Skeletal muscle satellite cell (primary cell): ENCODE measurements around the gene GRK7.

Source experiments
- H3K27me3 ChIP-seq: 2 replicates; pipeline ENCODE4 v1.7.0; 2013; ENCODE audit warnings: low read length; ENCODE audit not compliant: control insufficient read depth, insufficient read depth
- H3K36me3 ChIP-seq: 2 replicates; pipeline ENCODE4 v1.7.0; 2013; ENCODE audit warnings: mild to moderate bottlenecking, control low read depth, low read length; ENCODE audit not compliant: insufficient read depth
- H3K4me1 ChIP-seq: 2 replicates; pipeline ENCODE4 v1.7.0; 2013; ENCODE audit warnings: low read length; ENCODE audit not compliant: control insufficient read depth, insufficient read depth
- H3K4me2 ChIP-seq: 2 replicates; pipeline ENCODE4 v1.7.0; 2013; ENCODE audit warnings: mild to moderate bottlenecking, low read length
- H3K4me3 ChIP-seq: 2 replicates; pipeline ENCODE4 v1.7.0; 2013; ENCODE audit warnings: low read length
- H3K9ac ChIP-seq: 2 replicates; pipeline ENCODE4 v1.7.0; 2013; ENCODE audit warnings: mild to moderate bottlenecking, low read depth, low read length, moderate library complexity
- H3K9me3 ChIP-seq: replicated peaks from 2 replicates; pipeline ENCODE4 v1.7.0; 2013; ENCODE audit warnings: mild to moderate bottlenecking, control low read depth, low read length

The GRK7 gene

DNA sequence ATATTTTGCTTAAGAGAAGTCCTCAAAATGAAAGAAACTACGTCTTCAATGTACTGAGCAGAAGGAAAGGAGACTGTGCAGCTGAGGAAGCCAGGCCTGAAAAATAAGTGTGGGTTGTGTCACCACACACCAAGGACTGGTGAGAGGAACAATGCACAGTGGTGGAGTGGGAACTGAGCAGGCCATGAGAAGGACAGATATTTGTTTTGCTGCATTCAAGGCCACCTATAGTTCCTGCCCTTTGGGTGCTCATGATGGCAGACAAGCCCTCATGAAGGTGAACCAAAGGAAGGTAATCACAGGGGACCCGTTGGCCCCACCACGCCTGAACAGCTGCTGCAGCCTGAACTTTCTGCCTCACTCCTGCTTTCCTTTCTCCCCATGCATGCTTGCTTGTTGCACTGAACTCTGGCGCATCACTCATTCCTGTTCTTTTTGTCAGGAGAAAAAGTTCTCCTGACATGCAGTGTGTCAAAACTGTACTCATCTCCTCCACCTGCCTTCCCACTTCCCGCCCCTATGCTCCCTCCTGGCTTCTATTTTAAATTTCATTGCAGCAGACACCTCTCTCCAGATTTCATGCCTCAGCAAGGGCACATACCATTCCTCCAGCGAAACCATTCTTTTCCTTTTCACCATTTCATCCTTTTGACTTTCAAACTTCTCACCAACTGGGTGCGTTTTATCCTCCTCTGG is 27.3 kb upstream of the GRK7 start:
- H3K36me3 ChIP-seq: peaks cover 5% of the 10 kb centered on the region
- H3K4me1 ChIP-seq: peaks cover 13% of the 10 kb centered on the region
- no peak overlapping the region for H3K4me2 ChIP-seq

DNA sequence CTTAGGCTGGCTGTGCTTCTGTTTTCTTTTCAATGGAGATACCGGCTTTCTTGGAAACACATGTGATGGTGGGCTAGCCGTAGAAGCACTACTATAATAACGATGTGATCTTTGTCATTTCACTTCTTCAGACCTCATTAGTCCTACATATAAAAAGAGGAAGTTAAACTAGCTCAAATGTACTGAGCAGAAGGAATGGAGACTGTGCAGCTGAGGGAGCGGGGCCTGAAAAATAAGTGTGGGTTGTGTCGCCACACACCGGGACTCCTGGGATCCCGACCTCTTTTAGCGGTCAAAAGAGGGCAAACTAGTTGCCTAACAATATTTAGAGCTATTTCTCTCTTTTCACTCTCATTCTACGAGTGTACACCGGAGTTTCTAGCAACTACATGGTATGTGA is 26.1 kb upstream of the GRK7 start:
- H3K27me3 ChIP-seq: no peaks in the 10 kb centered on the region
- H3K4me2 ChIP-seq: no peak overlapping the region
- H3K9ac ChIP-seq: peak overlapping the region; percentile 74
- H3K4me3 ChIP-seq: no peak overlapping the region
- H3K36me3 ChIP-seq: peaks cover 5% of the 10 kb centered on the region
- peaks cover 17% of the 10 kb centered on the region for H3K4me1 ChIP-seq
- no peaks in the 10 kb centered on the region for H3K9me3 ChIP-seq

More for the DNA sequence above, 27.3 kb upstream of the GRK7 start:
- Histone ChIP-seq H3K9me3 (no peaks in the 10 kb centered on the region), H3K27me3 (no peaks in the 10 kb centered on the region), H3K9ac (no peak overlapping the region), H3K4me3 (no peak overlapping the region)

DNA sequence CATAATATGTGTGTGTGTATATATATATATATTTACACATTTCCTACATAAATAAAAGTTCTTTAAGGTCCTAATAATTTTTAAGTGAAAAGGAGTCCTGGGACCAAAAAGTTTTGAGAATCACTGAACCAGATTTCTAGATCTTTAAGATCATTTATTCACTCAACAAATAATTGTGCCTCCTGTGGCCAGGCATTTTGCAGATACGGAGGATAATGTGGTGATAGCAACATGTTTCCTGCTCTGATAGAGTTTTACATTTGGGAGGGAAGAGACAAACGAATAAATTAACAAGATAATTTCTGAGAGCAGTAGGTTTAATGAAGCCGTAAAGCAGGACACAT is 25.6 kb upstream of the GRK7 start:
- Histone ChIP-seq H3K27me3 (no peaks in the 10 kb centered on the region), H3K9ac (peak overlapping the region; percentile 74), H3K4me1 (peaks cover 17% of the 10 kb centered on the region), H3K9me3 (no peaks in the 10 kb centered on the region), H3K4me3 (peak overlapping the region; percentile 59), H3K36me3 (peaks cover 5% of the 10 kb centered on the region), H3K4me2 (peak overlapping the region; percentile 81)

DNA sequence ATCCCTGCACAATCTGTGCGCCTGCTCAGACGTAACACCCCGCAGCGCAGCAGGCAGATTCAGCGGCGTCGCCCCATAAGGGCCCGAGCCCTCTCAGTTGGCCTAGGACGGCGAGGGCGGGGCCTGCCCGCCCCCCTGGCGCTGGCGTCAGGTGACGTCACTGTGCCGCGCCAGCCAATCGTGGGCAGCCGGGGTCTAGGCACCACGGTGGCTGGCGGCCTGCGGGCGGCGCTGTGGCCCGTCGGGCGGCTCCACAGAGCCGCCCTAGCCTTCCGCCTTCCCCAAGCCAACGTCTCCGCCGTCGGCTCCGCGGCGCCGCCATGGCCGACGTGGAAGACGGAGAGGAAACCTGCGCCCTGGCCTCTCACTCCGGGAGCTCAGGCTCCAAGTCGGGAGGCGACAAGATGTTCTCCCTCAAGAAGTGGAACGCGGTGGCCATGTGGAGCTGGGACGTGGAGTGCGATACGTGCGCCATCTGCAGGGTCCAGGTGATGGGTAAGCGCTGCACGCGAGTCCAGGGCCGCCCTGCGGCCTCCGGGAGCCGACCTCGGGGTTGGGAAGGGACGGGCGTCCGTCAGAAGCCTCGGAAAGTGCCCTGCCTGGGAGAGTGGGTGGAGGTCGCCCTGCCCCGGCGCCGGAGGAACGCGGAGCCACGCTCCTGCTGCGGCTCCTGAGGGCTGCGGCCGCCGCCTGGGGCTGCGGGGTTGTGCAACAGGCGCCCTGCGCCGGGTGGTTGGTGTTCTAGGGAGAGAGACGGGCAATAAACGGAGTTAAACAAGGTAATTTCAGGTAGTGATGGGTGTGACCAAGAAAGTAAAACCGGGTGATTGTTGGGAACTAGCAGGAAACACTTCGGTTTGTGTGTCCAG is 25.0 kb upstream of the GRK7 start, which contains the start of gene RNF7:
Gene RNF7 (plus strand): TSS at position 277 of the 869 bp plus-strand sequence. CDS start 44 bp downstream, at position 321.
- no peaks in the 10 kb centered on the region for H3K27me3 ChIP-seq
- peak within 1 kb of the TSS; percentile 82 for H3K4me2 ChIP-seq
- peaks cover 8% of the 10 kb centered on the region for H3K36me3 ChIP-seq
- no peaks in the 10 kb centered on the region for H3K9me3 ChIP-seq
- H3K4me1 ChIP-seq: peaks cover 17% of the 10 kb centered on the region
- H3K4me3 ChIP-seq: peak within 1 kb of the TSS; percentile 84
- H3K9ac ChIP-seq: peak within 1 kb of the TSS; percentile 91

DNA sequence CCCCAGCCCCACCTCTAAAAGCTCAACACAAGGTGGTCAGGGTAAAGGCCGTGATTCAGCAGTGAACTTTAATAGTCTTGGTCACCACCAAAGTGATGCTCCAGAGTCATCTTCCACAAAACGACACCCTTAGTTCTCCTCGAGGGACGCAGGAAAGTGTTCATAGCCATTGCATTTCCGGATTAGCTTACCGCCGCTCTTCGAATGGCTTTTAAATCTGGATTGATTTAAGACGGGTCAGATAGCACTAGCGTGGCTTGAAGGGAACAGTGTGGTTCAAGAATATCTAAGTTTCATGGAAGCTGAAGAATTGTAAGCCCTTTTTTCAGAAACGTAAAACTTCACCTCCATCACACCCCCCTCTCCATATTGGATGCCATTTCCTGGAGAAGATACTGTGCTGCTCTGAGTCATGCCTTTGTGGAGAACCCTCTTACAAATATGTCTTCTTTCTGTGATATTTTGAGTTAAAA is 24.3 kb upstream of the GRK7 start:
- Histone ChIP-seq H3K4me3 (peak overlapping the region; percentile 84), H3K4me1 (peaks cover 17% of the 10 kb centered on the region)

DNA sequence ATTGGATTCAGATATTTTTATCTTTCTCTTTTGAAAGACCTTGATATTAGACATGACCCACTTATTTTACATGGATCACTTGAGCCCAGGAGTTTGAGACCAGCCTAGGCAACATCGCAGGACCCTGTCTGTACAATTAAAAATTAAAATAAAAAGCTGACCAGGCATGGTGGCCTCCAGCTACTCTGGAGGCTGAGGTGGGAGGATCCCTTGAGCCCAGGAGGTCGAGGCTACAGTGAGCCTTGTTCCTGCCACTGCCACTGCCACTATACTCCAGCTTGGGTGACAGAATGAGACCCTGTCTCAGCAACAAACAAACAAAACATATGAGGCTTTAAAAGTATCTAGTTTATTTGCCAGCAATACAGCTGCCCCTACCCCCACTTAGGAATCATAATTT is 23.5 kb upstream of the GRK7 start:
- no peaks in the 10 kb centered on the region for H3K9me3 ChIP-seq
- H3K4me2 ChIP-seq: peak overlapping the region; percentile 82
- no peaks in the 10 kb centered on the region for H3K27me3 ChIP-seq
- H3K4me1 ChIP-seq: peaks cover 17% of the 10 kb centered on the region
- peak overlapping the region; percentile 91 for H3K9ac ChIP-seq
- peak overlapping the region; percentile 84 for H3K4me3 ChIP-seq
- peaks cover 20% of the 10 kb centered on the region for H3K36me3 ChIP-seq

More for the DNA sequence above, 24.3 kb upstream of the GRK7 start:
- Histone ChIP-seq H3K9ac (peak overlapping the region; percentile 91), H3K9me3 (no peaks in the 10 kb centered on the region), H3K36me3 (peaks cover 12% of the 10 kb centered on the region), H3K4me2 (peak overlapping the region; percentile 82), H3K27me3 (no peaks in the 10 kb centered on the region)

DNA sequence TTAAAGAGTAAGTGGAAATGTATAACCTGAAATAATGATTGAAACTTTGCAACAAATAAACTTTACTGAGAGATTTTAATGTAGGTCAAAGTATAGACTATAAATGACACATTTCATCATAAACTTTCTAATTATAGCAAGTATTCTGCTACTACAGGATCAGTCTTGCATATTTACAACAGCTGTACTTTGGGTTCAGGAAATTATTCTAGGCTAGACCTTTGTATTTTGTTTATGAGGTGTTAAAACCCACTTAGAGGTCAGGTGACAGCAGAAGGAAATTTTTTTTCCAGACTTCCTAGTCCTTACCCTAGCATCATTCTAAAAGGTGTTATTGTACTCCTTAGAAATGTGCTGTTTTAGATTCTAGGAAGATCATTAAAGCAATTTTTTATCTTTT is 22.9 kb upstream of the GRK7 start:
- Histone ChIP-seq H3K4me3 (peak overlapping the region; percentile 84), H3K4me2 (peak overlapping the region; percentile 82), H3K36me3 (peaks cover 26% of the 10 kb centered on the region), H3K9me3 (no peaks in the 10 kb centered on the region), H3K4me1 (peaks cover 17% of the 10 kb centered on the region), H3K27me3 (no peaks in the 10 kb centered on the region), H3K9ac (peak overlapping the region; percentile 25)

DNA sequence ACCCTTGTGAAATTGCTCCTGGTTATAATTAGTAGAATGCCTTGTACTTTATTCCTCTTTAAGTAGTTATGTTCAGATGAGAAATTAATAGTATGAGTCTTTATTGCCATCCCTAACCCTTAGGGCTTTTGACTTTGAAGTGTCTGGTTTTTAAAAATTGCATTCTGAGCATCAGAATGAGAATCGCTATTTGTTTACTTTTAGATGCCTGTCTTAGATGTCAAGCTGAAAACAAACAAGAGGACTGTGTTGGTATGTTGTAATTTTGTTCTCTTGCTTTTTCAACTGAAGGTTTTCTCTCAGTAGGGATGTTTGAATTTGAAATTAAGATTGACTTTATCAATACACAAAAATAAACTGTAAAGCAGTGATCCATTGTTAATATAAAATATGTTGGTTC is 19.9 kb upstream of the GRK7 start:
- H3K9ac ChIP-seq: no peak overlapping the region
- no peak overlapping the region for H3K4me2 ChIP-seq
- H3K9me3 ChIP-seq: no peaks in the 10 kb centered on the region
- H3K4me1 ChIP-seq: peaks cover 17% of the 10 kb centered on the region
- peaks cover 49% of the 10 kb centered on the region for H3K36me3 ChIP-seq
- H3K27me3 ChIP-seq: no peaks in the 10 kb centered on the region
- no peak overlapping the region for H3K4me3 ChIP-seq

DNA sequence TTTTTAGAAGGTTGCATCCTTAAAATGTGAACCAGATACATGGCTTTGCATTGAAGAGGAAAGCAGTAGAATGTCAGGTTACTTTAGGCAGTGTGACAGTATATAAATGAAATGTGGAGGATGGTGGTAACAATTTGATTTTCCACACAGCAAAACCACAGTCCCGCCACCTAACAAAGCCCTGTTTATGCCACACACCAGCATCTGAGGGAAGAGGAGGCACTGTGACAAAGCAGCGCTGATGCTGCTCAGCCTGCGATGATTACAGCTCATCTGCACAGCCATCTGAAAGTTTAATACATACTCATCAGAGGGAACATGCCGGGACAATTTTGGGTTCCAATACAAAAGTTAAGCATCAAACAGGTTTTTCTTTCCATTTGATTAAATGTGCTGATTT is 16.2 kb upstream of the GRK7 start:
- Histone ChIP-seq H3K4me3 (no peak overlapping the region), H3K9ac (no peak overlapping the region), H3K36me3 (peaks cover 50% of the 10 kb centered on the region), H3K4me2 (no peak overlapping the region), H3K27me3 (no peaks in the 10 kb centered on the region), H3K4me1 (no peaks in the 10 kb centered on the region), H3K9me3 (no peaks in the 10 kb centered on the region)

DNA sequence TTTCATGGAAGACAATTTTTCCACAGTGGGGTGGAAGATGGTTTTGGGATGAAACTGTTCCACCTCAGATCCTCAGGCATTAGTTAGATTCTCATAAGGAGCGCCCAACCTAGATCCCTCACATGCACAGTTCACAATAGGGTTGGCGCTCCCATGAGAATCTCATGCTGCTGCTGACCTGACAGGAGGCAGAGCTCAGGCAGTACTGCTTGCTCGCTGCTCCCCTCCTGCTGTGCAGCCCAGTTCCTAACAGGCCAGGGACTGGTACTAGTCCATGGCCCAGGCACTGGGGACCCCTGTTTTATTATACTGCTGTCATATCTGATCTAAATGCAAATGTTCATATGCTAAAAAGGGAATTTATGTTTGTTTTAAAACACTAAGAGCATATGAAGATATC is 9.8 kb upstream of the GRK7 start:
- H3K4me1 ChIP-seq: no peaks in the 10 kb centered on the region
- no peak overlapping the region for H3K4me2 ChIP-seq
- no peaks in the 10 kb centered on the region for H3K9me3 ChIP-seq
- H3K4me3 ChIP-seq: no peak overlapping the region
- no peaks in the 10 kb centered on the region for H3K27me3 ChIP-seq
- H3K9ac ChIP-seq: no peak overlapping the region
- peaks cover 6% of the 10 kb centered on the region for H3K36me3 ChIP-seq

DNA sequence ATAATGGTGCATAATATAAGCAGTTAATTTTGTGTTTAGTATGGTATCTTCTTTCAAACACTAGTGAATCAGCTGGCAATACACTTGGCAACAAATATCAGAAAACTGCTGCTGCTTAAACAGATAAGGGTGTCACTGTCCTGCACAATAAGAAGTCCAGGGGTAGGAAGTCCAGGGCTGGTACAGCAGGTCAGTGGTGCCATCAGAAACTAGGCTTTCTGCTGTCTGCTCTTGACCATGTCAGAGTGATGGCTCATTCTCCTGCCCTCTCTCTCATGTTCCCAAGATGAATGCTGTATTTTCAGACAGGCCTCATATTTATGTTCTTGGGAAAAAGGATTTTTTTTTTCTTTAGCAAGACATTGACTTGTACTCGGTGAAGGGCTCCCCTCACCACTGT is 9.2 kb upstream of the GRK7 start:
- no peak overlapping the region for H3K9ac ChIP-seq

More for the DNA sequence above, 9.2 kb upstream of the GRK7 start:
- Histone ChIP-seq H3K4me3 (no peak overlapping the region), H3K9me3 (no peaks in the 10 kb centered on the region), H3K36me3 (peaks cover 6% of the 10 kb centered on the region), H3K4me2 (no peak overlapping the region), H3K27me3 (no peaks in the 10 kb centered on the region), H3K4me1 (no peaks in the 10 kb centered on the region)
